Measurements from ENCODE around the gene ZBTB18. TPM values are rescaled to one million over a fixed set of nuclear protein-coding genes. Genes with fewer than 3 reads are reported as not detected.

The ZBTB18 gene
- polyA plus RNA-seq, 4 donors = 22.6 to 31.8 (median 27.0) TPM

DNA sequence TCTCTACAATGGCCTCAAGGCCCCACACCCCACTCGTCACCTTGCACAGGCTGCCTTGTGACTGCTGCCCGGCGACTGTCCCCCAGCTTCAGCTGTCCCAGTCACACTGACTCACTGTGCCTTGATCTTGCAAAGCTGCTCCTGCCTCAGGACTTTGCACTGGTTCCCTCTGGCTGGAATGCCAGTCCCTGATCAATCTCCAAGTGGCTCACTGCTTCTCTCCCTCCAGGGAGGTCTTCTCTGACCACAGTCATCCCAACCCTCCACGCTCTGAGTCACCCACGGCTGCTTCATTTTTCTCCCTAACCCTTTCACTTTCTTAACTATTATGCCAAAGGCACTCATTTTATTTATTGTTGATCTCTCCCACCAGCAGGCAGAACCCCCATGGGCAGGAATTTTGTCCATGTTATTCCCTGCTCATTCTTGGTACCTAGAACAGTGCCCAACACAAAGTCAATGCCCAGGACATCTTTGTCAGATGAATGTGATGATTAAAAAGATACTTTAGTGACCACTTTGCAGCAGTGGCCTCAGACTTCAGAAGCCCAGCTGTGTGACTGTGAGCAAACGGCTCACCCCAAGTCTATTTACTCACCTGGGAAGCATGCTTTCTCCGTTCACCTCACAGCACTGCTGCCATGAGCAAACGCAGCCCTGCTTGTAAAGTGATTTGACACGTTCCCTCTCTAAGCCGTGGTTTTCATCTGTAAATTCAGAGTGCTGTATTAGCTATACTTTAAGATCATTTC, 53.4 kb downstream of the ZBTB18 start:
- no peak for DNase-seq (ENCODE audit: low read depth in 4 of 4, low spot score in 3 of 4)

DNA sequence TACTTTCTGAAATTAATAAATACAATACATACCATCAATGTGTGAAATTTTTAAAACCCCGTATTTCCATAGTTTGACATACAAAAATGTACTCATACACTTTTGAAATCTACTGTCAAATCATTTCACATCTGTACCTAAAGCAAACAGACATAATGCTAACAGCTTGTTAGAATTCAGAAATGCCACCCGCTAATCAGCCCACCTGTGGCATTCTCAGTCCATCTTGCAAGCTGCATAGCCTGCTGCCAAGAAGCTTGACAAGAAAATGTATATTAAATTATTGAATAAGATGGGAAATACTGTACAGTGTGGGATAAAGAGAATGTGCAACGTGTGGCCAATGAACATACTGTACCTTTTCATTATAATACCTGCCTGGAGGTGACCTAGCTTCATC, 55.1 kb downstream of the ZBTB18 start:
- DNase-seq (ENCODE audit: low read depth in 4 of 4, low spot score in 3 of 4) = no peak

Other genes starting within 250 kb of the ZBTB18 start
- gene AKT3, start 201.0 kb upstream of the ZBTB18 start, polyA plus RNA-seq (ENCODE audit: insufficient read length in 4 of 4) = 10 to 100 TPM; 22.6 to 38.2 (median 37.1) TPM

Measured in right renal pelvis (tissue), 4 donors.